H7 (cell line): ENCODE measurements around the gene ANP32D. TPM values are rescaled to one million over a fixed set of nuclear protein-coding genes. Genes with fewer than 3 reads are reported as not detected.
"Not testable (repeated sequence)": the region's sequence is repeated elsewhere in the genome, so short reads cannot be mapped to it uniquely, and the experiment has no call there.

Source experiments
- DNase-seq: peaks from one replicate; pipeline ENCODE4 v3.0.0; 2012
- H3K27me3 ChIP-seq: 2 replicates; pipeline ENCODE4 v1.6.0; 2011; ENCODE audit warnings: mild to moderate bottlenecking, low read length; ENCODE audit not compliant: control insufficient read depth, insufficient read depth
- H3K36me3 ChIP-seq: replicated peaks from 2 replicates; pipeline ENCODE4 v1.5.1; 2011; ENCODE audit warnings: low read length; ENCODE audit not compliant: control insufficient read depth, insufficient read depth
- H3K4me3 ChIP-seq: 2 replicates; pipeline ENCODE4 v1.5.1; 2011; ENCODE audit warnings: low read depth, mild to moderate bottlenecking, control low read depth, low read length, moderate library complexity; ENCODE audit not compliant: insufficient read depth
- total RNA-seq: library from RNA; depleted of rRNA; stranded (reverse); fragments of >200 nt; shearing (Covaris generic); gene quantifications from 2 replicates; pipeline ENCODE4 v1.2.3, GENCODE V29; 2014

ANP32D gene
- total RNA-seq, 1 experiment from 2014 or later = not detected

DNA sequence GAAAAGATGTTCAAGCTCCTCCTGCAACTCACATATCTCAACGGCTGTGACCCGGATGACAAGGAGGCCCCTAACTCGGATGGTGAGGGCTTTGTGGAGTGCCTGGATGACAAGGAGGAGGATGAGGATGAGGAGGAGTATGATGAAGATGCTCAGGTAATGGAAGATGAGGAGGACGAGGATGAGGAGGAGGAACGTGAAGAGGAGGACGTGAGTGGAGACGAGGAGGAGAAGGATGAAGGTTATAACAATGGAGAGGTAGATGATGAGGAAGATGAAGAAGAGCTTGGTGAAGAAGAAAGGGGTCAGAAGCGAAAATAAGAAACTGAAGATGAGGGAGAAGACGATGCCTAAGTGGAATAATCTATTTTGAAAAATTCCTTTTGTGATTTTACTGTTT, 702 bp downstream of the ANP32D start:
- Histone ChIP-seq H3K27me3 (no peaks in the 10 kb centered on the region), H3K36me3 (no peaks in the 10 kb centered on the region), H3K4me3 (no peak overlapping the region)
- DNase-seq = no peak

DNA sequence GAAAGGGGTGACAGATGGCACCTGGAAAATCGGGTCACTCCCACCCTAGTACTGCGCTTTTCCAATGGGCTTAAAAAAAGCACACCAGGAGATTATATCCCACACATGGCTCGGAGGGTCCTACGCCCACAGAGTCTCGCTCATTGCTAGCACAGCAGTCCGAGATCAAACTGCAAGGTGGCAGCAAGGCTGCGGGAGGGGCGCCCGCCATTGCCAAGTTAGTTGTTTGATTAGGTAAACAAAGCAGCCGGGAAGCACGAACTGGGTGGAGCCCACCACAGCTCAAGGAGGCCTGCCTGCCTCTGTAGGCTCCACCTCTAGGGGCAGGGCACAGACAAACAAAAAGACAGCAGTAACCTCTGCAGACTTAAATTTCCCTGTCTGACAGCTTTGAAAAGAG, 2.1 kb downstream of the ANP32D start:
- not testable (repeated sequence) for DNase-seq, H3K27me3 ChIP-seq, H3K4me3 ChIP-seq, H3K36me3 ChIP-seq

DNA sequence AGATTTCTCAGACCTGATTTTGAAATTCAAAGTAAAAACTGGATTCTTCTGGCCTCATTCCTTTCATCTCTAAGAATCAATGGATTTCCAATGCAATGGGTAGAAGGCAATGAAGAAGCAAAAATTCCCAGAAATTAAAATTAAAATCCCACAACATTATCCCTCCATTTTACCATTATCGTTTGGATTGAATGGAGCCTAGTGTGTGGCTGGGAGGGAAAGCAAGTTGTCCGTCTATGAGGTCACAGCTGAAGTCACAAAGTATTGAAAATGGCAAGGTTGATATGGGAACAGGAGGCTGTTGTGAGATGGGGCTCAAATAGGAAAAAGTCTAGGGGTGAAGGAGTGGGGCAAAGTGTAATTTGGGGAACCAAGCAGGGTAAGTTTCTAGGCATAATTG, 9.8 kb downstream of the ANP32D start, which contains the start of gene C12orf54:
Gene C12orf54 (plus strand): TSS at position 301 of the 400 bp plus-strand sequence. CDS start 799 bp downstream, outside the sequence.
- H3K27me3 ChIP-seq = no peaks in the 10 kb centered on the region; the same call in 1 of the 2 replicates
- H3K36me3 ChIP-seq = no peaks in the 10 kb centered on the region
- H3K4me3 ChIP-seq = no peak within 1 kb of the TSS
- DNase-seq = no peak

DNA sequence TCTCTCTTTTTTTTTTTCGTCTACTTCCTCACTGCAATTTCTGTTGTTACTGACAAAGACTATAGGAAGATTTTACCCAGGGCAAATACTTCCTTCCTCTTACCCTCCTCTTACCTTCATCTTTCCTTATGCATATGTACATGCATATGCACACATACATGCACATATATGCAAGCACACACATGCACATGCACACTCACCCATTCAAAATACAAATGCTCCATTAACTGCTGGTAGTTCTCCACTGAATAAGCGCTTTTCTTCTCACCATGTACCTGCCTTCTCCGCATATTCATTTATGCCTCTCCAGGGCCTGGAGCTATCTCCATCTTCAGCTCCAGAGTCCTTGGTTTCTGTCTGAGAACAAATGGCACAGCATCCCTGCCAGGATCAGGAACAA, 10.6 kb downstream of the ANP32D start:
- H3K27me3 ChIP-seq = no peaks in the 10 kb centered on the region; the same call in 1 of the 2 replicates
- no peak overlapping the region for H3K4me3 ChIP-seq
- H3K36me3 ChIP-seq = no peaks in the 10 kb centered on the region
- no peak for DNase-seq

DNA sequence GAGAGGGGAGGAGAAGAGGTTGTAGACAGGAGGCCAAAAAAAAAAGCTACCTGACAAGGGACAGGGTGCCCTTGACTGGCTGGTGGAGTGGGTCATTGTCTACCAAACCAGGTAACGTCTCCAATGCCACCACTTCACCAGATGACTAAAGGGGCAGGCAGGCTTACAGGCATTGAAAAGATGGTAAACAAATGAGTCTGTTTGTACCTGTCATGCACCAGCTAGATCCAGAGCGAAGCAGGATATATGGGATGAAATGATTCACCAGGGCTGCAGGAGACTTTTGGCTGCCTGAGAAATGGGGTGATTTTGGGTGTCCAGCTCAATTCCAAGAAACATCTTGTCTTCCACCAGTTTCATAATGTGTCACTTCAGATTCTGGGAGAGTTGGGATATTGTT, 13.9 kb downstream of the ANP32D start:
- Histone ChIP-seq H3K36me3 (no peaks in the 10 kb centered on the region), H3K4me3 (no peak overlapping the region), H3K27me3 (no peaks in the 10 kb centered on the region; the same call in 1 of the 2 replicates)
- DNase-seq = no peak

DNA sequence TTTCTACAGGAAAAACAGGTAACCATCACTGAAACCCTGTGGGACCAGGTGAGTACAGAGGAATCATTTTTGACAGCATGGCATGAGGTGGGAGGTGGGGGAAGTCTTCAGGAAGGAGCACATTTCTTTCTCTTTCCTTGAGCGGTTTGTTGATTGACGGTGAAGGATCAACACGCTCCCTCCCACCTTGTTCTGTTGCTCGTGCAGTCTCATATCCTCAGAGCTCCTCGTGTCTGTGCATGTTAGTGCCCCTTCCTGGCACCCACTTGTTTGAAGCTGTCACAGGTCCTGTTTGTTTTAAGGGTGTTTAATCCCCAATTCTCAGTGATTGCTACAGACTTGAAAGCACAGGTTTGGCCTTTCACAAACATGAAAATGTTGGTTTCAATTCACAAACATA, 14.3 kb downstream of the ANP32D start:
- Histone ChIP-seq H3K27me3 (no peaks in the 10 kb centered on the region; the same call in 1 of the 2 replicates), H3K36me3 (no peaks in the 10 kb centered on the region), H3K4me3 (no peak overlapping the region)
- no peak for DNase-seq

DNA sequence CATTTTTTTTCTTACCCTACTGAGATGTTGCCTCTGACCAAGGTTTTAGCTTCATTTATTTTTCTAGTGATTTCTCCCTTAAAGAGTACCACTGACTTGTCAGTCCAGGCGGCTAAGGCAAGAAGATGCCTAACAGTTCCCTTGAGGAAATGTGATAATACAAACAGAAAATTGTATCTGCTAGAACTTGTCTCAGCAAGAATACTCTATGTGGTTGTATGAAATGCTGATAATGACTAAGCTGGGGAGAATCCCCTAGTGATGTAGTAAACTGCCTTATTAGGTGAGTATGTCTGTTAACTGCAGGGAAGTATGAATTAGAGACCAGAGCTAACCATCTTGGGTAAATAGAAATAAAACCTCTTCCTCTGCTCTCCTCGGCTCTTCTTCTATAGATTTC, 16.7 kb downstream of the ANP32D start:
- DNase-seq = no peak
- no peaks in the 10 kb centered on the region for H3K36me3 ChIP-seq
- no peaks in the 10 kb centered on the region; the same call in 1 of the 2 replicates for H3K27me3 ChIP-seq
- H3K4me3 ChIP-seq = no peak overlapping the region

DNA sequence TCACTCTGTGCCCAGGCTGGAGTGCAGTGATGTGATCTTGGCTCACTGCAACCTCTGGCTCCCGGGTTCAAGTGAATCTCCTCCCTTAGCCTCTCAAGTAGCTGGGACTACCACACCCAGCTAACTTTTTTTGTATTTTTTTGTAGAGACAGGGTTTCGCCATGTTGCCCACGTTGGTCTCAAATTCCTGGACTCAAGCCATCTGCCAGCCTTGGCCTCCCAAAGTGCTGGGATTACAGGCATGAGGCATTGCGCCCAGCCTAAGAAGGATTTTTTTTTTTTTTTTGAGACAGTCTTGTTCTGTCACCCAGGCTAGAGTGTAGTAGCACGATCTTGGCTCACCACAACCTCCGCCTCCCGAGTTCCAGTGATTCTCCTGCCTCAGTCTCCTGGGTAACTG, 17.1 kb downstream of the ANP32D start:
- not testable (repeated sequence) for DNase-seq, H3K36me3 ChIP-seq, H3K4me3 ChIP-seq, H3K27me3 ChIP-seq

DNA sequence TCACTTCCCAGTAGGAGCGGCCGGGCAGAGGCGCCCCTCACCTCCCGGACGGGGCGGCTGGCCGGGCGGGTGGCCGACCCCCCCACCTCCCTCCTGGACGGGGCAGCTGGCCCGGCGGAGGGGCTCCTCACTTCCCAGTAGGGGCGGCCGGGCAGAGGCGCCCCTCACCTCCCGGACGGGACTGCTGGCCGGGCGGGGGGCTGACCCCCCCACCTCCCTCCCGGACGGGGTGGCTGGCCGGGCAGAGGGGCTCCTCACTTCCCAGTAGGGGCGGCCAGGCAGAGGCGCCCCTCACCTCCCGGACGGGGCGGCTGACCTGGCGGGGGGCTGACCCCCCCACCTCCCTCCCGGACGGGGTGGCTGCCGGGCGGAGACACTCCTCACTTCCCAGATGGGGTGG, 27.9 kb downstream of the ANP32D start:
- H3K4me3 ChIP-seq, H3K27me3 ChIP-seq, H3K36me3 ChIP-seq, DNase-seq: not testable (repeated sequence)

DNA sequence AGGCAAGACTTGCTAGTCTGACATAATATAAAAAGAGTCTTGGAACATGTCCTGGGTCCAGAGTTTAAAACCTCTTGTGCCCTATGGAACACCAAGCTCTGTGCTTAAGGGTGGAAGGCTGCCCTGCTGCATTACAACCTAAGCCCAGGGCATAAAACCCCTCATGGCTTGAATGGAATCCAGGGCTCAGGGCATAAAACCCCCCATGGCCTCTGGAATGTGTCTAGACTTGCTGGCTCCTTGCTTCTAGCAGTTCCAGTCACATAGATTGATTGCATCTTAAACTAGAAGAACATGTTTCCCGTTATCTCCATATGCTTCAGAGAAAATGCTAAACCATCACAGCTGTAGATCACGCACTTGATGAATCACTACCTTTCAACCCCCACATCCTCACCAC, 34.5 kb downstream of the ANP32D start:
- not testable (repeated sequence) for H3K4me3 ChIP-seq, H3K27me3 ChIP-seq, H3K36me3 ChIP-seq, DNase-seq

DNA sequence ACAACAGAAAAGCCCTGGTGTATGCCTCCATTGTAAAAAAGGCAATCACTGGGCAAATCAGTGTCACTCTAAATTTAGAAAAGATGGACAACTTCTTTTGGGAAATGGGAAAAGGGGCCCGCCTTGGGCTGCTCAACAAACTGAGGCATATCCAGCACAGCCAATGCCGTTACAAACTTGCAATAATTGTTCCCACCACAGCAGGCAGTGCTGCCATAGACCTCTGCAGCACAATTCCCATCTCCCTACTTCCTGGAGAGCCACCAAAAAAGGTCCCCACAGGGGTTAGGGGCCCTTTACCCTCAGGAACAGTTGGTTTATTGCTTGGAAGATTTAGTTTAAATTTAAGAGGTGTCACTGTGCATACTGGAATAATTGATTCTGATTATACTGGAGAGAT, 36.6 kb downstream of the ANP32D start:
- DNase-seq = no peak
- Histone ChIP-seq H3K27me3 (no peaks in the 10 kb centered on the region), H3K36me3 (no peaks in the 10 kb centered on the region), H3K4me3 (no peak overlapping the region)

DNA sequence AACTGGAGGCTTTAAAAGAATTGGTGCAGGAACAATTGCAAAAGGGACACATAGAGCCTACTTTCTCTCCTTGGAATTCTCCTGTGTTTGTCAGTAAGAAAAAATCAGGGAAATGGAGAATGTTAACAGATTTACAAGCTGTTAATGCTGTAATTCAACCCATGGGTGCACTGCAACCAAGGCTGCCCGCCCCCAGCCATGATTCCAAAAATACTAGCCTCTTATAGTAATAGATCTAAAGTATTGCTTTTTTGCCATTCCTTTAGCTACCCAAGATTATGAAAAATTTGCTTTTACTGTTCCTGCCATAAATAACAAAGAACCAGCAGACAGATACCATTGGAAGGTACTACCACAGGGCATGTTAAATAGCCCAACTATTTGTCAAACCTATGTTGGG, 37.8 kb downstream of the ANP32D start:
- no peak overlapping the region for H3K4me3 ChIP-seq
- no peaks in the 10 kb centered on the region for H3K36me3 ChIP-seq
- H3K27me3 ChIP-seq = no peaks in the 10 kb centered on the region
- DNase-seq = no peak

DNA sequence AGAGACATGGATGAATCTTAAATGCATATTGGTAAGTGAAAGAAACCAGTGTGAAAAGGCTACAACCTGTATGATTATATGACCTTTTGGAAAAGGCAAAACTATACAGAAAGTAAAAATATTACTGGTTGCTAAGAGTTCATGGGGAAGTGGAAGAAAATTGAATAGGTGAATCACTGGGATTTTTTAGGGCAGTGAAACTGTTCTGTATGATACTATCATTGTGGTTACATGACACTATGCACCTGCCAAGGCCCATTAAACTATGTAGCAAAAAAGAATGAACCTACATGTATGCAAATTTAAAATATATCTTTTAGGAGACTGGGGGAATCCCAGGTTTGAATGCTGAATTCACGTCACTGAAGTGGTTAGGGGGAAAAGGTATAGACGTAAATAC, 40.5 kb downstream of the ANP32D start:
- no peak overlapping the region for H3K4me3 ChIP-seq
- H3K27me3 ChIP-seq = no peaks in the 10 kb centered on the region
- no peak for DNase-seq
- no peaks in the 10 kb centered on the region for H3K36me3 ChIP-seq

DNA sequence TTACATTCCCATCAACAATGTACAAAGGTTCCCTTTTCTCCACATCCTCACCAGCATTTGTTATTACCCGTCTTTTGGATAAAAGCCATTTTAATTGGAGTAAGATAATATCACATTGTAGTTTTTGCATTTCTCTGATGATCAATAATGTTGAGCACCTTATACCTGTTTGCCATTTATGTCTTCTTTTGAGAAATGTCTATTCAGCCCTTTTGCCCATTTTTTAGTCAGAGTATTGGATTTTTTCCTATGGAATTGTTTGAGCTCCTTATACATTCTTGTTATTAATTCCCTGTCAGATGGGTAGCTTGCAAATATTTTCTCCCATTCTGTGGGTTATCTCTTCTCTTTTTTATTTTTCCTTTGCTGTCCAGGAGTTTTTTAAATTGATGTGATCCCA, 42.4 kb downstream of the ANP32D start:
- Histone ChIP-seq H3K4me3 (no peak overlapping the region), H3K27me3 (no peaks in the 10 kb centered on the region), H3K36me3 (no peaks in the 10 kb centered on the region)
- no peak for DNase-seq

DNA sequence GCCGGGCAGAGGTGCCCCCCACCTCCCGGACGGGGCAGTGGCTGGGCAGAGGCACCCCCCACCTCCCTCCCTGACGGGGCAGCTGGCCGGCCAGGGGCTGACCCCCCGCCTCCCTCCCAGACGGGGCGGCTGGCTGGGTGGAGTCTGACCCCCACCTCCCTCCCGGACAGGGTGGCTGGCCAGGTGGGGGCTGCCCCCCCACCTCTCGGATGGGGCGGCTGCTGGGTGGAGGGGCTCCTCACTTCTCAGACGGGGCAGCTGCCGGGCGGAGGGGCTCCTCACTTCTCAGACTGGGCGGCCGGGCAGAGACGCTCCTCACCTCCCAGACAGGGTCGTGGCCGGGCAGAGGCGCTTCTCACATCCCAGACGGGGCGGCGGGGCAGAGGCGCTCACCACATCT, 48.0 kb downstream of the ANP32D start:
- not testable (repeated sequence) for DNase-seq, H3K4me3 ChIP-seq, H3K36me3 ChIP-seq, H3K27me3 ChIP-seq
